IMR-90 (cell line): ENCODE data around the gene CLTCL1. TPM values are rescaled to one million over a fixed set of nuclear protein-coding genes. Genes with fewer than 3 reads are reported as not detected.

Experiments
- ATAC-seq: fragments of 200-7000 bp; cut with Tn5 transposase; 2 replicates; pipeline ENCODE4 v1.9.1; 2020; ENCODE audit warnings: low read depth, mild to moderate bottlenecking, moderate library complexity
- BruUV-seq: library from RNA; stranded (reverse); fragments of 400-500 nt; replicated peaks from 2 replicates; lab custom pipeline; 2021; lab: Mats Ljungman, UMichigan
- CTCF ChIA-PET: fragments of 300-600 bp; formaldehyde crosslinking; extraction: SDS; loops from one replicate; lab custom pipeline; 2021; ENCODE audit warnings: antibody characterized with exemption; lab: Yijun Ruan, JAX
- POLR2A ChIA-PET: fragments of 300-600 bp; sonication (Branson Sonifier 250); formaldehyde crosslinking; loops from one replicate; lab custom pipeline; 2022; ENCODE audit warnings: antibody characterized with exemption; ENCODE audit not compliant: unreplicated experiment; lab: Charles Lee
- DNase-seq: peaks from one replicate; pipeline ENCODE4 v3.0.0; 2013
- H2AFZ ChIP-seq: replicated peaks from 2 replicates; pipeline ENCODE3; 2013; ENCODE audit warnings: low read length, mild to moderate bottlenecking; ENCODE audit not compliant: poor library complexity
- H2AK5ac ChIP-seq: 2 replicates; pipeline ENCODE4 v1.6.1; 2013; ENCODE audit warnings: low read depth, low read length, inconsistent platforms
- H2AK9ac ChIP-seq: replicated peaks from 2 replicates; pipeline ENCODE3; 2013; ENCODE audit warnings: mild to moderate bottlenecking, low read depth, low read length, moderate library complexity; ENCODE audit not compliant: poor library complexity
- H2BK120ac ChIP-seq: 2 replicates; pipeline ENCODE4 v1.6.1; 2013; ENCODE audit warnings: low read depth, low read length, inconsistent platforms
- H2BK15ac ChIP-seq: 3 replicates; pipeline ENCODE4 v1.6.1; 2013; ENCODE audit warnings: low read depth, low read length, inconsistent platforms
- H2BK20ac ChIP-seq: 2 replicates; pipeline ENCODE4 v1.6.1; 2013; ENCODE audit warnings: low read depth, mild to moderate bottlenecking, inconsistent platforms, low read length, moderate library complexity
- H2BK5ac ChIP-seq: 2 replicates; pipeline ENCODE4 v1.6.1; 2013; ENCODE audit warnings: mild to moderate bottlenecking, low read depth, low read length, inconsistent platforms; ENCODE audit not compliant: poor library complexity, severe bottlenecking
- H3K14ac ChIP-seq: replicated peaks from 2 replicates; pipeline ENCODE4 v1.6.1; 2013; ENCODE audit warnings: low read depth, low read length, inconsistent platforms
- H3K18ac ChIP-seq: 2 replicates; pipeline ENCODE4 v1.6.1; 2013; ENCODE audit warnings: low read depth, low read length, control low read depth
- H3K23ac ChIP-seq: 2 replicates; pipeline ENCODE4 v1.6.1; 2013; ENCODE audit warnings: low read depth, low read length, inconsistent platforms
- H3K27ac ChIP-seq: 2 replicates; pipeline ENCODE4 v1.5.1; 2013; ENCODE audit warnings: mild to moderate bottlenecking, control low read depth, low read length; ENCODE audit not compliant: insufficient read depth
- H3K27me3 ChIP-seq: 2 replicates; pipeline ENCODE4 v1.6.1; 2013; ENCODE audit warnings: low read length; ENCODE audit not compliant: control insufficient read depth, insufficient read depth
- H3K36me3 ChIP-seq: 2 replicates; pipeline ENCODE4 v1.6.1; 2013; ENCODE audit warnings: low read length, mixed read lengths; ENCODE audit not compliant: control insufficient read depth, insufficient read depth
- H3K4ac ChIP-seq: 2 replicates; pipeline ENCODE4 v1.6.1; 2013; ENCODE audit warnings: low read depth, low read length, inconsistent platforms
- H3K4me1 ChIP-seq: 2 replicates; pipeline ENCODE4 v1.6.1; 2013; ENCODE audit warnings: low read length, mixed read lengths; ENCODE audit not compliant: control insufficient read depth, insufficient read depth
- H3K4me2 ChIP-seq: 2 replicates; pipeline ENCODE4 v1.6.1; 2013; ENCODE audit warnings: low read depth, mild to moderate bottlenecking, control low read depth, low read length, moderate library complexity
- H3K4me3 ChIP-seq: 2 replicates; pipeline ENCODE4 v1.5.1; 2013; ENCODE audit warnings: low read depth, mild to moderate bottlenecking, control low read depth, low read length, moderate library complexity; ENCODE audit not compliant: insufficient read depth
- H3K56ac ChIP-seq: 2 replicates; pipeline ENCODE4 v1.6.1; 2013; ENCODE audit warnings: low read length, inconsistent platforms; ENCODE audit not compliant: insufficient read depth; ENCODE audit errors: extremely low read depth
- H3K79me1 ChIP-seq, 2 experiments: 2 replicates each; pipeline ENCODE4 v1.6.1; 2013; ENCODE audit warnings: low read length in 2 of 2, inconsistent platforms in 1 of 2, low read depth in 1 of 2
- H3K9ac ChIP-seq: 2 replicates; pipeline ENCODE4 v1.6.1; 2013; ENCODE audit warnings: low read depth, low read length, control low read depth
- H3K9me1 ChIP-seq: 2 replicates; pipeline ENCODE4 v1.6.1; 2013; ENCODE audit warnings: low read length, inconsistent platforms; ENCODE audit not compliant: insufficient read depth
- H3K9me3 ChIP-seq: 2 replicates; pipeline ENCODE4 v1.6.1; 2013; ENCODE audit warnings: low read length; ENCODE audit not compliant: control insufficient read depth, insufficient read depth
- H4K20me1 ChIP-seq: 2 replicates; pipeline ENCODE4 v1.6.1; 2013; ENCODE audit warnings: low read length, inconsistent platforms; ENCODE audit not compliant: insufficient read depth
- H4K5ac ChIP-seq: 2 replicates; pipeline ENCODE4 v1.6.1; 2013; ENCODE audit warnings: mild to moderate bottlenecking, low read depth, low read length, control low read depth
- H4K8ac ChIP-seq, 2 experiments: 2 replicates each; pipeline ENCODE4 v1.6.1; 2013; ENCODE audit warnings: low read depth in 2 of 2, low read length in 2 of 2, control low read depth in 1 of 2, inconsistent platforms in 1 of 2
- H4K91ac ChIP-seq: 2 replicates; pipeline ENCODE4 v1.6.1; 2013; ENCODE audit warnings: low read depth, low read length, inconsistent platforms; ENCODE audit not compliant: insufficient read depth
- BHLHE40 ChIP-seq: fragments of 150-350 bp; IDR thresholded peaks from 2 replicates; pipeline ENCODE4 v1.6.1; 2016; ENCODE audit warnings: mild to moderate bottlenecking, low read depth, low read length
- CEBPB ChIP-seq: IDR thresholded peaks from 2 replicates; pipeline ENCODE4 v1.6.1; 2012; ENCODE audit warnings: low read depth, low read length, improper control_type of control experiment
- CHD1 ChIP-seq: IDR thresholded peaks from 2 replicates; pipeline ENCODE4 v1.6.1; 2012; ENCODE audit warnings: low read depth, low read length, improper control_type of control experiment
- CTCF ChIP-seq: conservative IDR thresholded peaks from 2 replicates; pipeline ENCODE4 v1.5.1; 2012; ENCODE audit warnings: mild to moderate bottlenecking, low read depth, low read length, improper control_type of control experiment
- ELK1 ChIP-seq: fragments of 150-350 bp; IDR thresholded peaks from 2 replicates; pipeline ENCODE4 v1.6.1; 2016; ENCODE audit warnings: low read depth, mild to moderate bottlenecking, low read length, moderate library complexity, borderline replicate concordance
- MAFK ChIP-seq: IDR thresholded peaks from 2 replicates; pipeline ENCODE4 v1.6.1; 2012; ENCODE audit warnings: low read depth, low read length, improper control_type of control experiment
- MAZ ChIP-seq: IDR thresholded peaks from 2 replicates; pipeline ENCODE4 v1.6.1; 2012; ENCODE audit warnings: low read depth, mild to moderate bottlenecking, low read length, improper control_type of control experiment, moderate library complexity, borderline replicate concordance
- MXI1 ChIP-seq: IDR thresholded peaks from 2 replicates; pipeline ENCODE4 v1.6.1; 2012; ENCODE audit warnings: low read depth, mild to moderate bottlenecking, low read length, moderate library complexity, borderline replicate concordance
- POLR2A ChIP-seq: IDR thresholded peaks from 2 replicates; pipeline ENCODE4 v1.6.1; 2012; ENCODE audit warnings: mild to moderate bottlenecking, low read depth, low read length
- RAD21 ChIP-seq: IDR thresholded peaks from 2 replicates; pipeline ENCODE4 v1.6.1; 2012; ENCODE audit warnings: low read length, improper control_type of control experiment
- RFX5 ChIP-seq: IDR thresholded peaks from 2 replicates; pipeline ENCODE4 v1.8.0; 2012; ENCODE audit warnings: low read depth, mild to moderate bottlenecking, low read length, moderate library complexity
- SMC3 ChIP-seq: fragments of 150-350 bp; IDR thresholded peaks from 2 replicates; pipeline ENCODE4 v1.6.1; 2016; ENCODE audit warnings: low read depth, mild to moderate bottlenecking, antibody characterized with exemption, low read length, moderate library complexity
- WGBS, 2 experiments: methylation state at CpG; one replicate each; pipeline versions ENCODE4 v1.1.5 to v1.1.7; 2013; ENCODE audit warnings: missing lambda C conversion rate in 2 of 2; ENCODE audit not compliant: insufficient read length in 1 of 2; ENCODE audit errors: extremely low coverage in 2 of 2; 5-methylcytosine and 5-hydroxymethylcytosine counted together
- dilution Hi-C: fragments of 300-500 bp; cut with HindIII; formaldehyde crosslinking; loops from one replicate; pipeline ENCODE4 v1.14.3; 2018; ENCODE audit warnings: low sequenced_read_pairs; ENCODE audit not compliant: unreplicated experiment
- in situ Hi-C: fragments of 300-500 bp; cut with MboI; formaldehyde crosslinking; loops from 3 replicates; pipeline ENCODE4 v1.14.3; 2019; ENCODE audit warnings: low sequenced_read_pairs, inconsistent platforms, mixed read lengths
- intact Hi-C: fragments of 100-400 bp; cut with micrococcal nuclease; formaldehyde crosslinking; loops from 2 replicates; pipeline ENCODE4 v1.10.0; 2022
- polyA plus RNA-seq, 3 experiments: library from polyadenylated mRNA; depleted of rRNA; stranded (reverse); fragments of >200 nt; gene quantifications; 2 replicates each; pipeline ENCODE4 v1.2.3, GENCODE V29; 2012; ENCODE audit warnings: low replicate concordance in 1 of 3
- total RNA-seq: library from RNA; depleted of rRNA; stranded (reverse); fragments of >200 nt; gene quantifications from 2 replicates; pipeline ENCODE4 v1.2.3, GENCODE V29; 2012

Gene CLTCL1
- total and polyA plus RNA-seq, 2 of the 4 experiments (the other 2 are of a cell fraction) = 6.2 to 8.1 TPM

GRCh38 chr22:19130959-19131684 lies 160.4 kb downstream of the CLTCL1 start, which contains the start of gene TSSK2:
TSS of gene TSSK2 (plus strand) at chr22:19131308. CDS start at chr22:19131400, 92 bp downstream.
- no peaks in the 10 kb centered on the region for H3K4me1 ChIP-seq
- peaks cover 3% of the 10 kb centered on the region; the same call in 1 of the 2 replicates for H3K9me1 ChIP-seq
- H3K36me3 ChIP-seq = peaks cover 37% of the 10 kb centered on the region
- intact Hi-C loops = no loop called here
- ATAC-seq (no peak), DNase-seq (no peak)
- no peak within 1 kb of the TSS for H3K27ac ChIP-seq
- H3K14ac ChIP-seq = no peak within 1 kb of the TSS
- no peak within 1 kb of the TSS for H3K23ac ChIP-seq
- in situ Hi-C loops = no loop called here
- WGBS, 2 experiments = 89% methylated on average over 25 of the region's 27 CpGs; no CpG with 5 or more reads in 1 of the 2 experiments
- H2BK20ac ChIP-seq = no peak within 1 kb of the TSS
- dilution Hi-C loops = no loop called here
- no peak within 1 kb of the TSS for H2BK5ac ChIP-seq
- no peak within 1 kb of the TSS for H3K4ac ChIP-seq
- H4K91ac ChIP-seq = no peak within 1 kb of the TSS
- no peak within 1 kb of the TSS for H2BK15ac ChIP-seq
- H4K5ac ChIP-seq = no peak within 1 kb of the TSS
- H4K8ac ChIP-seq = no peak within 1 kb of the TSS
- CTCF ChIA-PET = no interaction called here
- POLR2A ChIA-PET = no interaction called here
- H3K4me2 ChIP-seq = no peak within 1 kb of the TSS
- no peak within 1 kb of the TSS for H3K4me3 ChIP-seq
- no peak within 1 kb of the TSS for H3K18ac ChIP-seq
- no peaks in the 10 kb centered on the region for H4K20me1 ChIP-seq
- no peaks in the 10 kb centered on the region for H3K27me3 ChIP-seq
- no peak for TF ChIP-seq RAD21
- no peak for TF ChIP-seq CEBPB
- TF ChIP-seq BHLHE40 = no peak
- TF ChIP-seq MAZ = no peak
- TF ChIP-seq ELK1 = no peak
- TF ChIP-seq MAFK = no peak
- TF ChIP-seq RFX5 = no peak
- no peak for TF ChIP-seq CTCF
- TF ChIP-seq SMC3 = no peak
- TF ChIP-seq POLR2A = no peak
- no peak for TF ChIP-seq CHD1
- no peak for TF ChIP-seq MXI1
- H2BK120ac ChIP-seq = no peak within 1 kb of the TSS
- no peaks in the 10 kb centered on the region for H3K9me3 ChIP-seq
- no peak within 1 kb of the TSS for H3K56ac ChIP-seq
- no peak within 1 kb of the TSS for H3K9ac ChIP-seq
- H2AFZ ChIP-seq = no peak within 1 kb of the TSS
- peak within 1 kb of the TSS; percentile 37 for H2AK9ac ChIP-seq
- no TSS peak for BruUV-seq
- no peak within 1 kb of the TSS for H2AK5ac ChIP-seq
- no peaks in the 10 kb centered on the region for H3K79me1 ChIP-seq
